Lower leg skin (tissue), 3 donors: ENCODE results near the gene ARHGEF12.

Experiments used
- POLR2A ChIP-seq, 2 donors: fragments of 450-650 bp; IDR thresholded peaks; one replicate each; pipeline ENCODE4 v1.6.1; 2016 to 2017; ENCODE audit warnings: antibody characterized with exemption in 2 of 2, mild to moderate bottlenecking in 1 of 2, moderate library complexity in 1 of 2
- TF ChIP-seq, protein P1 (sequence below), 3 donors: fragments of 450-650 bp; IDR thresholded peaks; one replicate each; pipeline ENCODE4 v1.5.1; 2016; ENCODE audit warnings: antibody characterized with exemption in 3 of 3, mild to moderate bottlenecking in 3 of 3, moderate library complexity in 2 of 3

DNA sequence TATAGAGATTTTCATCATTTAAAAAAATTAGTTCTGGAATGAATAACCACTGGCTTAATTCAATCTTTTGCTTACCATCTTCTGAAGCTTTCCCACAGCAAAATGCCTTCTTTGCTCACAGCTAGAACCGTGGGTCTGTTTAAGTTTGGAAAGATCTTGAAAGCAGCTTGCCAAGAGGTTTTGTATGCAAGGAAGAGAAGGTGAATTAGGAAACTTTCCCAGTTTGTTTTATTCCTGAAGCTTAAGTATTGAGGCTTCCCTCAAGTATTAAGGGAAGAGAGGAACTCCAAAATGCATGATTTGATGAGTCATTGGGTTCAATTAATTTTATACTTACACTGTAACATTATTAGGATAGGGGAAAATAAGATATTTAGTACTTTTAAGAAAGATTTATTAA is 1.9 kb upstream of the ARHGEF12 start:
- TF ChIP-seq, protein P1, sequence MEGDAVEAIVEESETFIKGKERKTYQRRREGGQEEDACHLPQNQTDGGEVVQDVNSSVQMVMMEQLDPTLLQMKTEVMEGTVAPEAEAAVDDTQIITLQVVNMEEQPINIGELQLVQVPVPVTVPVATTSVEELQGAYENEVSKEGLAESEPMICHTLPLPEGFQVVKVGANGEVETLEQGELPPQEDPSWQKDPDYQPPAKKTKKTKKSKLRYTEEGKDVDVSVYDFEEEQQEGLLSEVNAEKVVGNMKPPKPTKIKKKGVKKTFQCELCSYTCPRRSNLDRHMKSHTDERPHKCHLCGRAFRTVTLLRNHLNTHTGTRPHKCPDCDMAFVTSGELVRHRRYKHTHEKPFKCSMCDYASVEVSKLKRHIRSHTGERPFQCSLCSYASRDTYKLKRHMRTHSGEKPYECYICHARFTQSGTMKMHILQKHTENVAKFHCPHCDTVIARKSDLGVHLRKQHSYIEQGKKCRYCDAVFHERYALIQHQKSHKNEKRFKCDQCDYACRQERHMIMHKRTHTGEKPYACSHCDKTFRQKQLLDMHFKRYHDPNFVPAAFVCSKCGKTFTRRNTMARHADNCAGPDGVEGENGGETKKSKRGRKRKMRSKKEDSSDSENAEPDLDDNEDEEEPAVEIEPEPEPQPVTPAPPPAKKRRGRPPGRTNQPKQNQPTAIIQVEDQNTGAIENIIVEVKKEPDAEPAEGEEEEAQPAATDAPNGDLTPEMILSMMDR (IDR thresholded peaks at IDR 0.05), result no peak
- TF ChIP-seq POLR2A (IDR thresholded peaks at IDR 0.05), result no peak
